ENCODE measurements around the gene ATP7B.

- TF ChIP-seq EP300 (IDR thresholded peaks at IDR 0.05) (no peak), POLR2AphosphoS5 (IDR thresholded peaks at IDR 0.05) (no peak), POLR2A (IDR thresholded peaks at IDR 0.05) (no peak)
These were observed 105.5 kb downstream of the ATP7B start for GRCh38 chr13:51905787-51906186.
